Measurements from ENCODE around the gene DNAH8.

Gene DNAH8

DNA sequence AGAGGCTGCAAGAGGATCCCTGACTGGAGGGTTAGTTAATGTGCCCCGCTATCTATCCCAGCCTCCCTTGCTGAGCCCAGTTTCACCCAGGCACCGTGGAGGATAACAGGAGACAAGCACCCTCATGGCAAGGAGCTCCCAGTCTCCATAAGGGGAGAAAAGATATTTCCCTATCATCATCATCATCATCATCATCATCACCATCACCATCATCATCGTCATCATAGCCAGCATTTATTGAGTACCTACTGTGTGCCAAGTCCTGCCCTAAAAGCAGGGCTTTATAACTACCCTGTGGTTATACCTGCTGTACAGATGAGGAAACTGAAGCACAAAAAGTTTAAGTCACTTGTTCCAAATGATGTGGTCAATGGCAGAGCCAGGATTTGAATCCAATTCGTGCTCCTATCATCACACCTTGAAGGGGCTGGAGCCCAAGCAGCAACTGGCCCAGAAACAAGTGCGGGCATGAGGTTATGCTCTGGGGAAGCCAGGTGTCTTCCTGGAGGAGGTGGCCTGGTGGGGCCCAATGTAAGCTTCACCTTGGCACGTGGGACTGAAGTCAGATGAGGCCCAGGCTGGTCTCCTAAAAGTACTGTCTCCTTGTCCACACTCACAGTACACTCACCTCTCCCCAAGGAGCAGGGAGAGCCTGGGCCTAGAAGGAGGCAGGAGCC lies 343.5 kb downstream of the DNAH8 start:
- H3K27me3 Mint-ChIP-seq (ENCODE audit: low read depth): peaks cover 61% of the 10 kb centered on the region
- no peak overlapping the region for H3K4me3 Mint-ChIP-seq
- H3K9me3 Mint-ChIP-seq: no peaks in the 10 kb centered on the region
- TF ChIP-seq, protein P1, sequence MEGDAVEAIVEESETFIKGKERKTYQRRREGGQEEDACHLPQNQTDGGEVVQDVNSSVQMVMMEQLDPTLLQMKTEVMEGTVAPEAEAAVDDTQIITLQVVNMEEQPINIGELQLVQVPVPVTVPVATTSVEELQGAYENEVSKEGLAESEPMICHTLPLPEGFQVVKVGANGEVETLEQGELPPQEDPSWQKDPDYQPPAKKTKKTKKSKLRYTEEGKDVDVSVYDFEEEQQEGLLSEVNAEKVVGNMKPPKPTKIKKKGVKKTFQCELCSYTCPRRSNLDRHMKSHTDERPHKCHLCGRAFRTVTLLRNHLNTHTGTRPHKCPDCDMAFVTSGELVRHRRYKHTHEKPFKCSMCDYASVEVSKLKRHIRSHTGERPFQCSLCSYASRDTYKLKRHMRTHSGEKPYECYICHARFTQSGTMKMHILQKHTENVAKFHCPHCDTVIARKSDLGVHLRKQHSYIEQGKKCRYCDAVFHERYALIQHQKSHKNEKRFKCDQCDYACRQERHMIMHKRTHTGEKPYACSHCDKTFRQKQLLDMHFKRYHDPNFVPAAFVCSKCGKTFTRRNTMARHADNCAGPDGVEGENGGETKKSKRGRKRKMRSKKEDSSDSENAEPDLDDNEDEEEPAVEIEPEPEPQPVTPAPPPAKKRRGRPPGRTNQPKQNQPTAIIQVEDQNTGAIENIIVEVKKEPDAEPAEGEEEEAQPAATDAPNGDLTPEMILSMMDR (IDR thresholded peaks at IDR 0.05; ENCODE audit: unreplicated experiment in 3 of 3): no peak
- no peaks in the 10 kb centered on the region for H3K4me1 Mint-ChIP-seq
- H3K27ac Mint-ChIP-seq: no peak overlapping the region
- H3K36me3 Mint-ChIP-seq (ENCODE audit: low read depth): no peaks in the 10 kb centered on the region

DNA sequence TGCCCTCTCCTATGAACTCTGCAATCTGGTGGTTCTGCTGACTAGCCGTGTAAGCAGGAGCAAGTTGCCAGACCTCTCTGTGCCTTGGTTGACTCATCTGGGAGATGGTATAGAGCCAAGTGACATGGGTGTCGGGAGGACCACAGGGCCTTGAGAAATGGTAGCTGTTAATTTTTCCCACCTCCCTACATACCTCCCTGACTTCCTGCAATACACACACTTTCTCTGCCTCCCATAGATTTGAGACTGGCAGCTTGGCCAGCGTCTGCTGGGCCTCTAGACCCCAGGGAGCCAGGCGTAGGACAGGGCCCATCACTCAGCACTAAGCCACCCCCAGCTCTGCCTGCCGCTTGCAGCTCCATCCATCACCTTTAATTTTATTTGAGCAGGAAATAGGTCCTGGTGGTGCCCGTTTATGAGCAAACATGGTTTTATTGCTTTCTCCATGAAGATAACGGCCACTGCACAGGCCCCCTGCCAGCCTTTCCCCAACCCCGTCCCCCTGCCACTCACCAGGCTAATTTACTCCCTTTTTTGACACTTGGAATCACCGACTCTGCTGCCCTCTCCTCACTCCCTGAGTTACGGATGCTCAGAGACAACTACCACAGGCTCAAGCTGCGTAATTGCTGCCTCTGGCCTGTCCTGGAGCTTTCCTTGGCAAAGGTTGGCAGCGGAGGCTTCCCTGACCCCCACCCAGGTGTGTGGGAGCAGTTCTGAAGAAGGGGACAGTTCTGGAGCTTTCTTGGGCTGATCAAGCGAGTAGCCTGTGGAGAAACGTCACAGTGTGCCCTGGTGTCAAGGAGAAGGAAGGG lies 344.6 kb downstream of the DNAH8 start:
- no peaks in the 10 kb centered on the region for H3K4me1 Mint-ChIP-seq
- no peaks in the 10 kb centered on the region for H3K9me3 Mint-ChIP-seq
- H3K27ac Mint-ChIP-seq: no peak overlapping the region
- H3K27me3 Mint-ChIP-seq (ENCODE audit: low read depth): peaks cover 59% of the 10 kb centered on the region
- H3K36me3 Mint-ChIP-seq (ENCODE audit: low read depth): no peaks in the 10 kb centered on the region
- H3K4me3 Mint-ChIP-seq: no peak overlapping the region
- TF ChIP-seq, protein P1 (IDR thresholded peaks at IDR 0.05; ENCODE audit: unreplicated experiment in 3 of 3): no peak

DNA sequence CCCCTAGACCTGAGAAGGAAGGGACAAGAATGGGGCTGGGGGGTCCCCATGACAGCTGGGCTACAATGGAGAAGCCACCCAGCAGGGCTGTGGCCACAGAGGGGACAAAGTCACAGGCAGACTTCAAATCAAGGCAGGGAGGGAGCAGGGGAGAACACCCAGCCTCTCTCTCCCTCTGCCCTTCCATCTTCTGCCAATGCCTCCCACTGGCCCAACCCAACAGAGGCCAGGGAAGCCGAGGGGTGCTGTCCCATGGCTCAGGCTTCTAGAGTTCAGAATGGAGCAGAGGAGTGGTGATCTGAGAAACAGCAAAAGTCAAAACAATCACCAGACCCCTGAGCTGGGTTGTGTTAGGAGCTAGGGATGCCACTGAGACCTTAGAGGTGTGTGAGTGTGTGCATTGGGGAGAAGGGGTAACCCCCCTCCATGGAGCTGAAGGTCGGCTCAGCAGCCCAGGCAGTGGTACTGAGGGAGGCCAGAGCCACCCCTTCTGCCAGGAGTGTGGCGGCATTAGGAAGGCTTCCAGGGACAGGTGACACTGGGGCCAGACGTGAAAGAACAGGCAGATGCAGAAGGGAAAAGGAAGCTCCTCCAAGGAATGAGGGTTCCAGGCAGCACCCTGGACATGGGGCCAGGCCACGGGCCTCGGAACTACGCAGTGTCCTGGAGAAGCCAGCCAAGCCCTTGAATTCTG lies 345.5 kb downstream of the DNAH8 start:
- Mint-ChIP-seq H3K4me1 (no peaks in the 10 kb centered on the region), H3K27me3 (ENCODE audit: low read depth) (peaks cover 66% of the 10 kb centered on the region), H3K27ac (no peak overlapping the region), H3K9me3 (no peaks in the 10 kb centered on the region), H3K36me3 (ENCODE audit: low read depth) (no peaks in the 10 kb centered on the region), H3K4me3 (no peak overlapping the region)
- TF ChIP-seq, protein P1 (IDR thresholded peaks at IDR 0.05; ENCODE audit: unreplicated experiment in 3 of 3): no peak

DNA sequence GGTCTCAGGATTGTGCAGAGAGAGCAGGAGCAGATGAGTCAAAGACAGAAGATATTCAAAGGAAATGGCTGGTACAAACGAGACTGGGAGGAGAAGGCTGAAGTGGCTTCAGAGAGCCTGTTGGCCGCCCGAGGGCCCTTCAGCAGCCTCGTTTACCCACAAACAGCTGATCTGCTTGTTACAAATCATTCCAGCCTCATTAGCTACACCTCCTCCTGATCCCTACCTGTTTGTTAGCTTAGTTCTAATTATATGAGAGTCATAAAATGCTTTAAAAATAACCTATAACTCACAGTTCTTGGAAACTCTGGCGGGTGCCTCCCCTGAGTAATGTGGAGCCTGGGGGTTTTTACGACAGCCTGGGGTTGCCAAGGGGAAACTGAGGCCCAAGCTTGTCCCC lies 346.1 kb downstream of the DNAH8 start:
- H3K4me1 Mint-ChIP-seq: no peaks in the 10 kb centered on the region
- H3K36me3 Mint-ChIP-seq (ENCODE audit: low read depth): no peaks in the 10 kb centered on the region
- H3K4me3 Mint-ChIP-seq: no peak overlapping the region
- H3K9me3 Mint-ChIP-seq: no peaks in the 10 kb centered on the region
- no peak overlapping the region for H3K27ac Mint-ChIP-seq
- peaks cover 66% of the 10 kb centered on the region for H3K27me3 Mint-ChIP-seq (ENCODE audit: low read depth)
- TF ChIP-seq, protein P1 (IDR thresholded peaks at IDR 0.05; ENCODE audit: unreplicated experiment in 3 of 3): no peak

DNA sequence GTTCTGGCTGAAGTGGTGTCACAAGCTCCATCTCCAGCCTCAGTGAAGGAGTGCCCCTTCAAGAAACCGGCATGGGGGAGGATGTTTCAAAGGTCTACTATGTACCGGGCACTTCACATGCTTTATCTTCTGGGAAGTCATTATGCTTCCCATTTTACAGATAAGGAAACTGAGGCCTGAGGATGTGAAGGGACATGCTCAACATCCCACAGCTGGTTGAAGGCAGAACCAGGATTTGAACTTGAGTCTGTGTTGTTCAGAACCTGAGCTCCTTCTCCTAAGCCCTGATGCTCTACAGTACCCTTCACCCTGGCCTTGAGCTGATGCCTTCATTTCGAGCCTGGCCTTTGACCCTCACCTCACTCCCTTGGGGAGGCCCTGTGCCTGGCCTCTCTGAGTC lies 346.5 kb downstream of the DNAH8 start:
- Mint-ChIP-seq H3K27me3 (ENCODE audit: low read depth) (peaks cover 63% of the 10 kb centered on the region), H3K36me3 (ENCODE audit: low read depth) (no peaks in the 10 kb centered on the region), H3K9me3 (no peaks in the 10 kb centered on the region), H3K4me3 (no peak overlapping the region), H3K4me1 (no peaks in the 10 kb centered on the region), H3K27ac (no peak overlapping the region)
- TF ChIP-seq, protein P1 (IDR thresholded peaks at IDR 0.05; ENCODE audit: unreplicated experiment in 3 of 3): no peak
